ENCODE measurements around the gene POLRMT. TPM values are rescaled to one million over a fixed set of nuclear protein-coding genes. Genes with fewer than 3 reads are reported as not detected.
A peak's percentile ranks its signal among the peaks of the same experiment; 100 is the strongest.

POLRMT gene
- total RNA-seq, 1 donor from 2014 or later = 14.1 TPM

- DNase-seq (ENCODE audit: low spot score) = peak; percentile 63
- H3K9me3 Mint-ChIP-seq = peaks cover 13% of the 10 kb centered on the region
- H3K36me3 Mint-ChIP-seq = peaks cover 15% of the 10 kb centered on the region
- H3K9ac ChIP-seq = no peak overlapping the region
- H3K79me2 ChIP-seq (ENCODE audit: low read depth) = peaks cover 42% of the 10 kb centered on the region
- H3K27ac Mint-ChIP-seq = peak overlapping the region; percentile 96
- H3K27me3 ChIP-seq = peaks cover 8% of the 10 kb centered on the region
- peak overlapping the region; percentile 63 for H2AFZ ChIP-seq (replicated peaks)
- peaks cover 41% of the 10 kb centered on the region for H4K20me1 ChIP-seq (ENCODE audit: low read depth)
- H3K27ac ChIP-seq = peak overlapping the region; percentile 64
- H3K4me1 ChIP-seq = peaks cover 20% of the 10 kb centered on the region
- peaks cover 32% of the 10 kb centered on the region for H3K4me1 Mint-ChIP-seq
- TF ChIP-seq EZH2 (IDR thresholded peaks at IDR 0.05) (no peak), EZH2phosphoT487 (IDR thresholded peaks at IDR 0.05) (no peak)
- TF ChIP-seq, protein P1, sequence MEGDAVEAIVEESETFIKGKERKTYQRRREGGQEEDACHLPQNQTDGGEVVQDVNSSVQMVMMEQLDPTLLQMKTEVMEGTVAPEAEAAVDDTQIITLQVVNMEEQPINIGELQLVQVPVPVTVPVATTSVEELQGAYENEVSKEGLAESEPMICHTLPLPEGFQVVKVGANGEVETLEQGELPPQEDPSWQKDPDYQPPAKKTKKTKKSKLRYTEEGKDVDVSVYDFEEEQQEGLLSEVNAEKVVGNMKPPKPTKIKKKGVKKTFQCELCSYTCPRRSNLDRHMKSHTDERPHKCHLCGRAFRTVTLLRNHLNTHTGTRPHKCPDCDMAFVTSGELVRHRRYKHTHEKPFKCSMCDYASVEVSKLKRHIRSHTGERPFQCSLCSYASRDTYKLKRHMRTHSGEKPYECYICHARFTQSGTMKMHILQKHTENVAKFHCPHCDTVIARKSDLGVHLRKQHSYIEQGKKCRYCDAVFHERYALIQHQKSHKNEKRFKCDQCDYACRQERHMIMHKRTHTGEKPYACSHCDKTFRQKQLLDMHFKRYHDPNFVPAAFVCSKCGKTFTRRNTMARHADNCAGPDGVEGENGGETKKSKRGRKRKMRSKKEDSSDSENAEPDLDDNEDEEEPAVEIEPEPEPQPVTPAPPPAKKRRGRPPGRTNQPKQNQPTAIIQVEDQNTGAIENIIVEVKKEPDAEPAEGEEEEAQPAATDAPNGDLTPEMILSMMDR (IDR thresholded peaks at IDR 0.05) = no peak
- H3K4me2 ChIP-seq = peak overlapping the region; percentile 86
- peaks cover 13% of the 10 kb centered on the region for H3K27me3 Mint-ChIP-seq (ENCODE audit: insufficient read depth, low read depth)
- peak overlapping the region; percentile 97 for H3K4me3 ChIP-seq
- peak overlapping the region; percentile 96 for H3K4me3 Mint-ChIP-seq
- H3K9me3 ChIP-seq (ENCODE audit: low read depth) = no peaks in the 10 kb centered on the region
- H3F3A ChIP-seq (ENCODE audit: low read depth) = peaks cover 43% of the 10 kb centered on the region
- H3K36me3 ChIP-seq = no peaks in the 10 kb centered on the region
These were observed 61.8 kb downstream of the POLRMT start for GRCh38 chr19:571566-571974.

DNA sequence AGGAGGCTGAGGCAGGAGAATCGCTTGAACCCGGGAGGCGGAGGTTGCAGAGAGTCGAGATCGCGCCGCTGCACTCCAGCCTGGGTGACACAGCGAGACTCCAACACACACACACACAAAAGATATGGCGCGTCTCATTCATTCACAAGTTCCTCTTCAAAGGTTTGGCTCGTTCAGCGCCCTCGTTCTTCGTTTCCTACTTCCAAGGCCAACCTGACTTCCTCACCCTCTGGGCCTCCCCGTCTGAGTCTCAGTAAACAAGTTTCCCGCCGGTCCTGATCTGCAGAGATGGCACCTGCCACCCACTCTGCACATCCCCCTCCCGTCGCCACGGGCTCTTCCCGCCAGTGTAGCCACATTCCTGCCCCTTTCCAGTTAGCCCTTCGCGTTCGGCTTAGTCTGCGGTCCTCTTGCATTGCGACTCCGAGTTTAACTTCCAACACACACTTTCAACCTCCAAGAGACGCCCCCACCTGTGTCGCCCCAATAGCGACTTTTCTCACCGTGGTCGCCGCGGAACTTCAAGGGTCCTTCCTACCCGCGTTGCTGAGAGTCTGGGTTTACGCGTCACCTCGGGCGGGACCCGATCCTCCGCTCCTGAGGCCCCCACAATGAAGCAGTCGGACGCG, 62.3 kb downstream of the POLRMT start:
- Histone ChIP-seq H3K9me3 (ENCODE audit: low read depth) (no peaks in the 10 kb centered on the region), H2AFZ (replicated peaks) (peak overlapping the region; percentile 63), H4K20me1 (ENCODE audit: low read depth) (peaks cover 36% of the 10 kb centered on the region), H3K27me3 (peaks cover 8% of the 10 kb centered on the region), H3F3A (ENCODE audit: low read depth) (peaks cover 43% of the 10 kb centered on the region), H3K4me1 (peaks cover 16% of the 10 kb centered on the region), H3K4me3 (peak overlapping the region; percentile 97), H3K27ac (peak overlapping the region; percentile 64), H3K9ac (no peak overlapping the region), H3K36me3 (no peaks in the 10 kb centered on the region), H3K79me2 (ENCODE audit: low read depth) (peaks cover 37% of the 10 kb centered on the region), H3K4me2 (peak overlapping the region; percentile 86)
- DNase-seq (ENCODE audit: low spot score) = peak; percentile 71
- Mint-ChIP-seq H3K36me3 (peaks cover 18% of the 10 kb centered on the region), H3K4me1 (peaks cover 31% of the 10 kb centered on the region), H3K4me3 (peak overlapping the region; percentile 96), H3K27ac (peak overlapping the region; percentile 96), H3K9me3 (peaks cover 13% of the 10 kb centered on the region), H3K27me3 (ENCODE audit: insufficient read depth, low read depth) (peaks cover 13% of the 10 kb centered on the region)
- TF ChIP-seq EZH2 (IDR thresholded peaks at IDR 0.05) (no peak), EZH2phosphoT487 (IDR thresholded peaks at IDR 0.05) (no peak)
- TF ChIP-seq, protein P1 (IDR thresholded peaks at IDR 0.05) = no peak

GRCh38 chr19:570251-570686, 63.1 kb downstream of the POLRMT start:
- Mint-ChIP-seq H3K9me3 (peaks cover 13% of the 10 kb centered on the region), H3K27ac (no peak overlapping the region), H3K27me3 (ENCODE audit: insufficient read depth, low read depth) (peaks cover 13% of the 10 kb centered on the region), H3K4me1 (peaks cover 29% of the 10 kb centered on the region), H3K4me3 (no peak overlapping the region), H3K36me3 (peaks cover 18% of the 10 kb centered on the region)
- H3K27ac ChIP-seq = no peak overlapping the region
- no peak overlapping the region for H3K9ac ChIP-seq
- peaks cover 8% of the 10 kb centered on the region for H3K27me3 ChIP-seq
- no peaks in the 10 kb centered on the region for H3K9me3 ChIP-seq (ENCODE audit: low read depth)
- peaks cover 43% of the 10 kb centered on the region for H3F3A ChIP-seq (ENCODE audit: low read depth)
- peaks cover 28% of the 10 kb centered on the region for H4K20me1 ChIP-seq (ENCODE audit: low read depth)
- H2AFZ ChIP-seq (replicated peaks) = no peak overlapping the region
- H3K4me2 ChIP-seq = no peak overlapping the region
- TF ChIP-seq EZH2 (IDR thresholded peaks at IDR 0.05) (no peak), EZH2phosphoT487 (IDR thresholded peaks at IDR 0.05) (no peak)
- TF ChIP-seq, protein P1 (IDR thresholded peaks at IDR 0.05) = no peak
- H3K4me3 ChIP-seq = no peak overlapping the region
- H3K36me3 ChIP-seq = no peaks in the 10 kb centered on the region
- DNase-seq (ENCODE audit: low spot score) = no peak
- peaks cover 11% of the 10 kb centered on the region for H3K4me1 ChIP-seq
- peaks cover 29% of the 10 kb centered on the region for H3K79me2 ChIP-seq (ENCODE audit: low read depth)

Data from neural progenitor cell (in vitro differentiated cells).